SIG-M5 (cell line): ENCODE data around the gene DENND1A.

Experiments used
- DNase-seq: peaks from one replicate; lab custom pipeline; 2025; lab: John Stamatoyannopoulos, UW

DENND1A gene

DNA sequence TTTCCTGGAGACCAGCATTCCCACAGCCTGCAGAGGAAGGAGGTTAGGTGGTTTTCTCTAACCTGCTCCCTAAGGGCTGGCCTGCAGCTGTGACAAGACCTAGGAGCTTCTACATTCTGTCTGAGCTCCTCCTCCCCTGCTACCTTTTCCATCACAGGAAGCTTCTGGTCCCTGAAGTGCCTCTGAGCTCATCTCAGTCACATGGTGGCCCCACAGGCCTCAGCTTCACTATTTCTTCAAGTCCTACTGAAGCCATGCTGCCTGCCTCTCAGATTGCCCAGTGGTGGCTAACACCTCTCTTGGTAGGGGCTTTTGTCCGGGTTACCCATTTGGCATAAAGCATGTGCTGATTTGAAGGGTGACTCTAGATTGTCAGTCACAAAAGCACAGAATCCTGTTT lies 314.5 kb downstream of the DENND1A start:
- no peak for DNase-seq

GRCh38 chr9:123614306-123615263 lies 315.3 kb downstream of the DENND1A start:
- no peak for DNase-seq

- DNase-seq = no peak
Measured at GRCh38 chr9:123611226-123611625, 318.7 kb downstream of the DENND1A start.

GRCh38 chr9:123609844-123610243 lies 320.1 kb downstream of the DENND1A start:
- DNase-seq = no peak

DNA sequence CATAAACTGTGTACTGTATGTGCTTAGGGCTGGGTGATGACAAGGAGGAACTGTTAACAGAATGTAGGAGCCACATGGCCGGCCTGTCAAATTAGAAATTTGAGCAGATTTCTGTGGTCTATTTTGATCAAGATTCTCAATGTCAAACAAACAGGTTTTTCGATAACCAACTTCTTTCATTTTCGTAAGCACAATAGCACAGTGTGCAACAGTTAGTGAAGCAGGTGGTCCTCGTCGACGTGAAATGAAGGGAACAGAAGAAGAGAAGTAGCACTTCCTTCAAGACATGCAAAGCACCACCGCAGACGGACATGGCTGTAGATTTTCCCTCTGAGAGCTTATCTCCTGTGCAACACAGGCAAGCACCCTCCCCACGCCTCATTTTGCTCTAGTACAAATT lies 321.8 kb downstream of the DENND1A start:
- no peak for DNase-seq

DNA sequence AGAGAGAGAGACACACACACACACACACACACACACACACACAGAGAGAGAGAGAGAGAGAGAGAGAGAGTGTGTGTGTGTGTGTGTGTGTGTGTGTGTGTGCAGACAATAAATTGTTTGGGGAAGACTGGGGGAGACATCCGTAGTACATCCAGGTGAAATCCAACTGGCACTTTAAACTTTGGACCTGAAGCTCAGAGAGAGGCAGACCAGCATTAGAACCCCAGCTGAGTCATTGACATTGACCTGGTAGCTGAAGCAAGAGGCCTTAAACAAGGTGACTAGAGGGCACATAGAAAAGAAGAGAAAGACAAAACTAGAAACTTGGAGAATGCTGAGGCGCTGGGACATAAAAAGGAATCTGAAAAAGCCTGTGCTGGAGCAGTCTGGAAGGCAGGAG lies 322.4 kb downstream of the DENND1A start:
- no peak for DNase-seq

- DNase-seq = no peak
Measured at GRCh38 chr9:123606141-123606540, 323.8 kb downstream of the DENND1A start.

GRCh38 chr9:123605286-123605685 lies 324.6 kb downstream of the DENND1A start:
- no peak for DNase-seq

DNA sequence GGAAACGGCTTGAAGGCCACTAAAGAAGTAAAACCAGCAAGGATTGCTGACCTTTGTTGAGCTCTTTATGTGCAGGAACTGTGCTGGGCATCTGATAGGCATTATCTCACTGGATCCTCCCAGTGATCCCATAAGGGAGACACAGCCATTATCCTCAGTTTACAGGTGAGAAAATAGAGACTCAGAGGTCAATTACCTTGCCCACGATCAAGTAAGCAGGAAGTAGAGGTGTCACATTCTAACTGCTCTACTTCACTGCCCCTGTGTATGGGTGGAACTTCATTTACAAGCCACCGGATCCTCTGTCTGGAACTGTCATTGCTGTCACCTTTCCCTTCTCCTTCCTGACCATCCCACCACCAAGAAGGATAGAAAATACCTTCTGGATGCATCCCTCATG lies 325.1 kb downstream of the DENND1A start:
- no peak for DNase-seq

DNA sequence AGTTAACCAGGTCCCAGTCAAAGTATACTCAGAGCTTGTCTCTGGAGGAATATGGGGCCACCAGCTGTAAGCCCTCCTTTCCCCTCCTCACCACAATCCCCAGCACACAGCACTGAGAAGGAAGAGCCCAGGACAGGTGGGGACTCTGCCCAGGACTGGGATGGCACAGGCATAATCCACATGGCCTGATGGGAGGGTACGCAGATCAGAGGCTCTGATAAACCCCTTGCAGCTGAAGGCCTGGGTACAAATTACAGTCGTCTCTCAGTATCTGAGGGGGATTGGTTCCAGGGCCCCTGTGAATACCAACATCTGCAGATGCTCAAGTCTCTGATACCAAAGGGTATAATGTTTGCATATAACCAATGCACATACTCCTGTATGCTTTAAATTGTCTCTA lies 328.1 kb downstream of the DENND1A start:
- no peak for DNase-seq

GRCh38 chr9:123599781-123600180 lies 330.1 kb downstream of the DENND1A start:
- DNase-seq = no peak

- no peak for DNase-seq
Measured at GRCh38 chr9:123597876-123598556, 331.9 kb downstream of the DENND1A start.

DNA sequence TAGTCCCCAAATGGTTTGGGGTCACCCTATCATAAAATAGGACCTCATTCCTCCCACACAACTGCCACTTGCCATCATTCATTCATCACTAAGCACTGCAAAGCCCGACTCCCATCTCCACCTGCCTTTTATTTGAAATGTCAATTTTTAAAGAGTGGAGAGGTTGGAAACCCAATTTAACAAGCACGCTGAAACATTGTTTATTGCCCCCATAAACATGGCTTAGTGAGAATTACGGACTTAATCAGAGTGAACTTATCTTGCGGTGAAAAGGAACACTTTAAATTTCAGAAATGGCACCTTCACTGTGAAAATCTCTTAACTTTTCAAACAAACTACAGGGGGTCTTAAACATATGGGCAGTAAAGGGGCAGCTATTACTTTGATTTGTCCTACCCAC lies 332.9 kb downstream of the DENND1A start:
- no peak for DNase-seq

DNA sequence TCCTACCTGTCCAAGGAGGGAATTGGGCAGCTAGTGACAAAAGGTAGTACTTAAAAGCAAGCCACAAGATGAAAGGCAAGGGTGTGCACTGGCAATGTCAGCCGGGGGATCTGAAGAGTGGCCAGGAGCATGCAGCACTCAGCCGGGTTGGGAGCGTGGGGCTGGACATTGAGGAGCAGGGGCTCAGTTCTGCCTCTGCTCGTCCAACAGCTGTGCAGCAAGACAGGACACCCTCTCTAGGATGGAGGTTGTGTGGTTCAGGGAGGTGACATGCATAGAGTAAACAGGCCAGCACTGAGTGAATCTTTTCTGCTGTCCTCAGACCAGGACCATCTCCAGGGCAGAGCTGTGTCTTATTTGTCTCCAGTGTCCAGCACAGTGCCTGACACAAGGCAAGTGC lies 338.6 kb downstream of the DENND1A start:
- no peak for DNase-seq

DNA sequence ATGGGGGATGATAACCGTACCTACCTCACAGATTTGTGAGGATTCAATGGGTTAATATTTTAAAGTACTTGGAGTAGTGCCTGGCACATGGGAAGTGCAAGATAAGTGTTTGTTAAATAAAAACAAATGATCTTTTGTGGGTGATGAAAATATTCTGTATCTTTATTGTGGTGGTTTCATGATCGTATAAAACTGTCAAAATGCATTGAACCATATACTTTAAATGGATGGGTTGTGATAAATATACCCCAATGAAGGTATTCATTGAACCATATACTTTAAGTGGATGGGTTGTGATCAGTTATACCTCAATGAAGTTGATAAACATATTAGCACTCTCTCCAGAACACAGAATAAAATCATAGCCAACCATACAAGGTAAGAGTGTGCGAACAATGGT lies 339.4 kb downstream of the DENND1A start:
- DNase-seq = no peak

DNA sequence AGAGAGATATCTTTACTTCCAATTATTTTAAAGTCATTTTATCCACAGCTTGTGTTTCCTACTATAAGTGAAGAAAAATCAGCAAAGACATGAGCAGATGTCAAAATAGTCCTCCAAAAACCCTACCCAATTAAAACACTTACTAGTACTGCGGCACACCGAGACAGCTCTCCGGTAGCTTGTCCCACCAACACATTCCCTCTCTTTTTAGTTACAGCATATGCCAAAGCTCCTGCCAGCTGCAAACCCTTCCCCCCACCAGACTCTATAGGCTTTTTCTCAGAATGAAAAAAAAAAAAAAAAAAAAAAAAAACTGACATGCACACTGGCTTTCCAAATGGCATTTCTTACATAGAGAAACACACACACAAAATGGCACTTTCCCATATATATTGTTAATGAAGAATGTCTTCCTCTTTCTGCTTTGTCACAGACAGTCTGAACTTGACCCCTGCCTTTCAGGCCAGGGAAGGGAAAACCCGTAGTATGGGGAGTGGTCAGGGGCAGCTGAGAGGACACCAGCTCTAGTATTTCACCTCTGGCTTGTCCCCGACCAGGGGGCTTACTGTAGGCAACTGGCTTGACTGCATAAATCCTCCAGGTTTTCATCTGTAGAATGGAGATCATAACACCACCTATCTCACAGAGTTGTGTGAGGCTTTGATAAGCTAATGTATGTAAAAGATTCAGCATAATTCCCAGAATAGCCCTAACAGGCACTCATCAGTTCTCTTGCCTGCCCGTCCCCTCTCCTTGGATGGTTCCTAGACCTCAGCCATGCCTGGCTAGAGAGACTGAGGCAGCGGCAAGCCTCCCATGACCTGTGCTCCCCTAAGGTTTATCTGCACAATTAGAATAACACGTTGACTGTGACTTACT lies 340.3 kb downstream of the DENND1A start:
- no peak for DNase-seq

- no peak for DNase-seq
Measured at GRCh38 chr9:123586275-123586674, 343.7 kb downstream of the DENND1A start.

DNA sequence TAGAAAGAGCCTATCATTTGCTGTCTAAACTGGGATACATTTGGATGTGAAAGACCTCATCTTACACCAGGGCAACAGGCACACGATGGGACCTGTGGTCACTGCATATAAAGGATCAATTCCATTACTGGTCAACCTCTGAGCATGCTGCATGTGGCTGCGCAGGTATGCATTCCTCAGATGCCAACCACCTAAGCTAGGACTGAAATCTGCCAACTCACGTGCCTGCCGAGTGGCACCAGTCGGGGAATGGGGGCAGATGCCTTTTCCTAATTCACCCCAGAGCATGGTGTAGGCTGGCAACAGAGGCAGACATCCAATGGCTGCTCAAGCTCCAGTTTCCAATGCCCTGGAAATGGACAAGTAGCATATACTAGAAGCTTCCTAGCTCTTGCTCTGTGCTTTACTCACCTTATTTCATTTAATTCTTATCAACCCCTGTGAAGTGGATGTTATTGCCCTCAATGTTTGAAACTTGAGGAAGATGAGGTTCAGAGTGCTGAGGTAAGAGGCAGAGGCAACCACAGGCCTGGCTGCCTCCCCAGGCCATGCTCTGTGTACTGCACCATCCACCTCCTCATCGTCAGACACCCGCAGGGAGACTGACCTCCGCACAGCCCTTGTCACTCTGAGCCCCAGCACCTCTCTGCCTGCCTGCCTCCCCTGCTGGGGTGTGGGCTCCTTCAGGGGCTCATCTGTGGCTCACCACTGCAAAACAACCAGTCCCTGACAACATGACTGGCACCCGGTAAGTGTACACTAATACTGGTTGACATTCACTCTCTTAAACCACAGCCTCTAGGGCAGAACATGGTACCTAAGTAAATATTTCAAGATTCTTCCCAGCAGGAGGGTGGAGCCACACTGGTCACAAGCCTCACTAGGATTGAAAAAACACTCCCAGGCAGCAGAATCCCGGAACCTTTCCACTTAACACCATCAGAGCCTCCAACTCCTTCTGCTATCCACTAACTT lies 345.4 kb downstream of the DENND1A start:
- DNase-seq = no peak

DNA sequence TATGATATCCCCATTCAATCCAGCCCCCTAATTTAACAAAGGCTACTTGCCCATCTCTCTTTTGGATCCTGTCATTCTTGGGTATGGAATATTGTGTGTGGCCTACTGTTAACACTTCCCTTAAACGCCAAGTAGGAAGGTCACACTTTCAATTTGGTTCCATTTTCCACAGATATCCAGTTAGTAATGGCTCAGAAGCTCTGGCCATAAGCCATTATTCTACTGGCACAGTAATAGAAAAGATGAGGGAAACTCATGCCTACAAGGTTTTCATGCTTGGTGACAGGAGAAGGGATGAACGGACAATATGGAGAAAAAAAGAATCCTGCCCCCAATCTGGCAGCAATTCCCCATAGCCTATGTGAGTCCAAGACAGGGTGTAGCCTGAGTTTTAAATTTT lies 346.3 kb downstream of the DENND1A start:
- DNase-seq = no peak

DNA sequence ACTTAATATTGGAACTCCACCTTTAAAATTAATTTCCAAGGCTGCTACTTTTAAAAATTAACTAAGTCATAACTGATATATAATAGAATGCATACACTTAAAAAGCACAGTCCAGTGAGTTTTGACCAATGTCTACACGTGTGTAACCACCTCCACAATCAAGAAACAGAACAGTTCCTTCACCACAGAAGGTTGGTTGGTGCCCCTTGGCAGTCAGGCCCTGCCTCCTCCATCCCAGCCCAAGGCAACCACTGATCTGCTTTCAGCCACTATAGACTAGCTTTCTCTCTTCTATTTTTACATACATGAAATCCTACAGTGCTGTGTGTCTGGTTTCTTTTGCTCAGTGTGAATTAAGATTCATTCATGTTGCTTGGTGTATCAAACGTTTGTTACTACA lies 358.7 kb downstream of the DENND1A start:
- DNase-seq = no peak
